ENCODE results near the gene CD99.
A peak's percentile ranks its signal among the peaks of the same experiment; 100 is the strongest.

Gene CD99

DNA sequence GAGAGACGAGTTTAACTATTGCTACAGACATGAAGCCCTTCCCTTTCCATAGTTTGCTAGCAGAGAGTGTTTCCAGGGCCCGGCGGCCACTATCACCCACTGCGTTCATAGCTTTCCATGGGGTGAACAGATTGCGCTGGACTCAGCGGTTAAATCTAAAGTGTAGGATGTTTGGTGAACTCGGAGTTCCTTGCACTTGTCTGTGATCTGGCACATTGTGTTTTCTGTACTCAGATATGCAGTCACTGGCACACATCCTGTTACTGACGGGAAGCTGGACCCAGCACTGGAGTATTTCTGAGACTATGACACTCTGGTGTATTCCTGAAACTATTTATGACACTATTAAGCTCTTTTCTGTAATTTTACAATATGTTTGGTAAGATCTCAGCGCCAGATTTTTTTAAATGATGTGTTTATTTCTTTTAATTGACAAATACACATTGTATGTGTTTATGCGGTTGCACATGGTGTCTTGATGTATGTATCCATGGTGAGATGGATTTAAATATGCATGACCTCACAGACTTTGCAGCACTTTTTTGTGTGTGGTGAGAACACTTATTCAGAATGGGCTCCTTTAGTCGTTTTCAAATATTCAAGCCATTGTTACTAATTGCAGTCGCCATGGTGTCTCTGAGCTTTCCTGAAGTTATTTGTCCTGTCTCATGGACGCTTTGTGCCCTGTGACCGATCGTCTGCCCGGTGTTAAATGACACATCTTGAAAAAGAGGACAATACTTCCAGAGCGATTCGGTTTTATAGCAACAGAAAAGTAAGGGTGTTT, 14.1 kb downstream of the CD99 start:
- H3K27ac Mint-ChIP-seq: no peak overlapping the region

DNA sequence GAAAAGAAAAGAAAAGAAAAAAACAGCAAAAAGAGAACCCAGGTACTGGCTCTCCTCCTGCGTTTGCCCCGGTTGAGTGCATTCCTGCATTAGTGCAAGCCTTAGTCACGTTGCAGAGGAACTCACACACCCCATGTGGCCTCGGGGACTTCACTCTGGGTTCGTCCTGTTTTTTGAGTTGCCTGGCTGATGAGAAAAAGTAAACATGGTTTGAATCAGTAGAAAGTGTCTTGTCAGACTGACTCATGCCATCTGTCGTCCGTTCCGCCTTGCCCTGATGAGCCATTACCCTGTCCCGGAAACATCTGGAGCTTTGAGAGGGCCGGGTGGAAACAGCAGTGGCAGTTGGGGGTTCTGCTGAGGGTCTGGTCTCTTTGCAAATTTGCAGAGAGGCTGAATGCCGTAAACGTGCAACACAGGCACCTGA, 16.3 kb downstream of the CD99 start:
- Mint-ChIP-seq H3K4me3 (peak overlapping the region; percentile 67), H3K4me1 (peaks cover 66% of the 10 kb centered on the region), H3K9me3 (no peaks in the 10 kb centered on the region), H3K36me3 (ENCODE audit: low read depth) (peaks cover 7% of the 10 kb centered on the region), H3K27me3 (ENCODE audit: low read depth, poor library complexity) (peaks cover 3% of the 10 kb centered on the region), H3K27ac (peak overlapping the region; percentile 85)
- DNase-seq: peak; percentile 37
- TF ChIP-seq, protein P1, sequence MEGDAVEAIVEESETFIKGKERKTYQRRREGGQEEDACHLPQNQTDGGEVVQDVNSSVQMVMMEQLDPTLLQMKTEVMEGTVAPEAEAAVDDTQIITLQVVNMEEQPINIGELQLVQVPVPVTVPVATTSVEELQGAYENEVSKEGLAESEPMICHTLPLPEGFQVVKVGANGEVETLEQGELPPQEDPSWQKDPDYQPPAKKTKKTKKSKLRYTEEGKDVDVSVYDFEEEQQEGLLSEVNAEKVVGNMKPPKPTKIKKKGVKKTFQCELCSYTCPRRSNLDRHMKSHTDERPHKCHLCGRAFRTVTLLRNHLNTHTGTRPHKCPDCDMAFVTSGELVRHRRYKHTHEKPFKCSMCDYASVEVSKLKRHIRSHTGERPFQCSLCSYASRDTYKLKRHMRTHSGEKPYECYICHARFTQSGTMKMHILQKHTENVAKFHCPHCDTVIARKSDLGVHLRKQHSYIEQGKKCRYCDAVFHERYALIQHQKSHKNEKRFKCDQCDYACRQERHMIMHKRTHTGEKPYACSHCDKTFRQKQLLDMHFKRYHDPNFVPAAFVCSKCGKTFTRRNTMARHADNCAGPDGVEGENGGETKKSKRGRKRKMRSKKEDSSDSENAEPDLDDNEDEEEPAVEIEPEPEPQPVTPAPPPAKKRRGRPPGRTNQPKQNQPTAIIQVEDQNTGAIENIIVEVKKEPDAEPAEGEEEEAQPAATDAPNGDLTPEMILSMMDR (IDR thresholded peaks at IDR 0.05): no peak

More for the DNA sequence above, 14.1 kb downstream of the CD99 start:
- Mint-ChIP-seq H3K27me3 (ENCODE audit: low read depth, poor library complexity) (peaks cover 8% of the 10 kb centered on the region), H3K9me3 (peaks cover 3% of the 10 kb centered on the region), H3K36me3 (ENCODE audit: low read depth) (peaks cover 22% of the 10 kb centered on the region), H3K4me1 (peaks cover 73% of the 10 kb centered on the region), H3K4me3 (no peak overlapping the region)
- TF ChIP-seq, protein P1 (IDR thresholded peaks at IDR 0.05): no peak
- no peak for DNase-seq

DNA sequence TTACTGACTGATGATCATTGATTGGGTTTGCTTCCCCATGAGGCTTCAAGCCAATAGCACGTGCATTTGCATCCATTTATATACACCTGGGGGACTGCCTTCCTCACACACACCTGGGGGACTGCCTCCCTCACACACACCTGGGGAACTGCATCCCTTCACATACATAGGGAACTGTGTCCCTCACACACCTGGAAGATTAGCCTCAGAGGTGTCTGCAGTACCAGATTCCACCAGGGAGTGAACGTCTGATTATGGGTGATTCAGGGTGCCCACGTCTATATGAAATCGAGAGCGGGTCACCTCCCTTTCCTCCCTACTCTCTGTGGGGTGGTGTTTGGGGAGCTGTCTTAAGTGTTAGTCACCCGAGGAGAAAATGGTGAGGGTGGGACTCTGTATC, 16.9 kb downstream of the CD99 start:
- Mint-ChIP-seq H3K4me3 (no peak overlapping the region), H3K36me3 (ENCODE audit: low read depth) (peaks cover 7% of the 10 kb centered on the region), H3K9me3 (no peaks in the 10 kb centered on the region), H3K4me1 (peaks cover 64% of the 10 kb centered on the region), H3K27ac (no peak overlapping the region), H3K27me3 (ENCODE audit: low read depth, poor library complexity) (peaks cover 3% of the 10 kb centered on the region)
- TF ChIP-seq, protein P1 (IDR thresholded peaks at IDR 0.05): no peak
- no peak for DNase-seq

DNA sequence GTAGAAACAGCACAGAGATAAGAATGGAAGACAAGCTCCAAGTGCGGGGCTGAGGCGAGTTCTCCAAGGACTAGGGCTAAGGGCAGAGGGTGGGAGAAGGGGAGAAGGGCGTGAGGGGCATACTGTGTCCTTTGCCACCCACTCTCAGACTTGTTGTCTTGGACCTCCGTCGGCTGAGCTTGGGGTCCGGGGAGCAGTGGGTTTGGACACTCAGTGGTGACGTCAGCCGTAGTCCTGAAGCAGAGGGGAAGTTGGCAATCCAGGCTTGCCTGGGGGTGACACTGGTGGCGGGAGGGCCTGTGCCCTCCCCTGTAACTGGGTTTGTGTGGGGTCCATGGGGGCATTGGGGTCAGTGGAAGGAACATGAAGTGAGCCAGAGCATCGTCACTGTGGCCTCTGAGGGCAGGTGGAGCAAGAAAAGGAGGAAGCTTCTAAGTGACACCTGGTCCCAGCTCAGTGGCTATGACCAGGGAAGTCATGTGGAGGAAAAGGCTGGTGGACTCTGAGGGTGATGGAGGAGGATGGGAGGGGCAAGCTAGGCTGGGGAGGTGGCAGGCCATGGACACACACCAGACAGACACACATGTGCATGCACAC, 17.6 kb downstream of the CD99 start:
- peaks cover 57% of the 10 kb centered on the region for H3K4me1 Mint-ChIP-seq
- TF ChIP-seq, protein P1 (IDR thresholded peaks at IDR 0.05): no peak
- DNase-seq: no peak
- H3K4me3 Mint-ChIP-seq: no peak overlapping the region
- H3K27ac Mint-ChIP-seq: peak overlapping the region; percentile 44
- peaks cover 7% of the 10 kb centered on the region for H3K36me3 Mint-ChIP-seq (ENCODE audit: low read depth)
- H3K27me3 Mint-ChIP-seq (ENCODE audit: low read depth, poor library complexity): peaks cover 3% of the 10 kb centered on the region
- H3K9me3 Mint-ChIP-seq: no peaks in the 10 kb centered on the region

DNA sequence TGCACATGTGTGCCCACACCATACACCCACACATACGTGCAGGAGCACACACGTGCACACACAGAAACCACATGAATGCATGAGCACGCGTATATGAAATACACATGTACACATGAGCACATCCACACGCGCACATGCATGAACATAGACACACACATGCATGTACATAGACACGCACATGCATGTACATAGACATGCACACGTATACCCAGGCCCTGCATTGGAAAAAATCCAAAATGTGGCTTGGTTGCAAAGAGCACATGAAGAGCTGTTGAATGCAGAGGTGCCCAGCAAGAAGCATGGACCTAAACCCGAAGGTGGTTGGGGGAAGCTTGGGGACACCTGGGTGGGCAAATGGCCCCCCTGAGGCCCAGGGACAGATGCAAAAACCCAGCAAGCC, 18.5 kb downstream of the CD99 start:
- TF ChIP-seq, protein P1 (IDR thresholded peaks at IDR 0.05): no peak
- H3K4me1 Mint-ChIP-seq: peaks cover 51% of the 10 kb centered on the region
- H3K27ac Mint-ChIP-seq: no peak overlapping the region
- peaks cover 3% of the 10 kb centered on the region for H3K27me3 Mint-ChIP-seq (ENCODE audit: low read depth, poor library complexity)
- no peak for DNase-seq
- peaks cover 7% of the 10 kb centered on the region for H3K36me3 Mint-ChIP-seq (ENCODE audit: low read depth)
- H3K4me3 Mint-ChIP-seq: no peak overlapping the region
- H3K9me3 Mint-ChIP-seq: no peaks in the 10 kb centered on the region

All from nephron progenitor cell (in vitro differentiated cells).